WTC11 (cell line): ENCODE measurements around the gene C8B. TPM values are rescaled to one million over a fixed set of nuclear protein-coding genes. Genes with fewer than 3 reads are reported as not detected.

Experiments
- ATAC-seq: fragments of 200-7000 bp; cut with Tn5 transposase; 2 replicates; pipeline ENCODE4 v1.10.0; 2021; ENCODE audit warnings: mild to moderate bottlenecking, moderate library complexity
- CTCF ChIA-PET: fragments of 300-600 bp; sonication (Branson Sonifier 250); formaldehyde crosslinking; loops from one replicate; lab custom pipeline; 2021; ENCODE audit warnings: antibody characterized with exemption; lab: Charles Lee
- POLR2A ChIA-PET: fragments of 350-600 bp; sonication (Branson Sonifier 250); formaldehyde crosslinking; loops from one replicate; lab custom pipeline; 2021; ENCODE audit warnings: antibody characterized with exemption; lab: Charles Lee
- DNase-seq: peaks from one replicate; pipeline ENCODE4 v3.0.0; 2021; ENCODE audit warnings: low spot score
- H3K27ac Mint-ChIP-seq: 2 replicates; pipeline ENCODE4 v1.8.0; 2021; ENCODE audit warnings: mixed read lengths
- H3K27me3 Mint-ChIP-seq: 2 replicates; pipeline ENCODE4 v1.8.0; 2021; ENCODE audit warnings: low read depth, mild to moderate bottlenecking, moderate library complexity, mixed read lengths
- H3K36me3 Mint-ChIP-seq: 2 replicates; pipeline ENCODE4 v1.8.0; 2021; ENCODE audit warnings: mixed read lengths
- H3K4me1 Mint-ChIP-seq: 2 replicates; pipeline ENCODE4 v1.8.0; 2022; ENCODE audit warnings: mixed read lengths
- H3K4me3 Mint-ChIP-seq: 2 replicates; pipeline ENCODE4 v1.8.0; 2021; ENCODE audit warnings: mild to moderate bottlenecking, moderate library complexity, mixed read lengths
- H3K9me3 Mint-ChIP-seq: 2 replicates; pipeline ENCODE4 v1.8.0; 2021; ENCODE audit warnings: mixed read lengths
- AFF4 ChIP-seq: sonication (generic); formaldehyde crosslinking; IDR thresholded peaks from 2 replicates; pipeline ENCODE4 v1.8.1; 2023; ENCODE audit warnings: mild to moderate bottlenecking, missing genetic modification reagents, borderline replicate concordance
- E2F5 ChIP-seq: sonication (generic); formaldehyde crosslinking; IDR thresholded peaks from 2 replicates; pipeline ENCODE4 v1.8.1; 2022; ENCODE audit warnings: mild to moderate bottlenecking, moderate library complexity, missing genetic modification reagents
- EMX1 ChIP-seq: fragments of 250-450 bp; sonication (Bioruptor Pico); IDR thresholded peaks from 2 replicates; pipeline ENCODE4 v1.8.0; 2021; ENCODE audit warnings: mild to moderate bottlenecking
- ESRRA ChIP-seq: sonication (generic); formaldehyde crosslinking; IDR thresholded peaks from 2 replicates; pipeline ENCODE4 v1.8.1; 2022; ENCODE audit warnings: mild to moderate bottlenecking, missing genetic modification reagents, borderline replicate concordance
- ETV6 ChIP-seq: sonication (generic); formaldehyde crosslinking; IDR thresholded peaks from 2 replicates; pipeline ENCODE4 v1.8.1; 2022; ENCODE audit warnings: mild to moderate bottlenecking, missing genetic modification reagents
- FOXJ3 ChIP-seq: sonication (generic); formaldehyde crosslinking; IDR thresholded peaks from 2 replicates; pipeline ENCODE4 v1.9.0; 2021; ENCODE audit warnings: missing genetic modification reagents, mild to moderate bottlenecking, borderline replicate concordance
- FOXK1 ChIP-seq: sonication (generic); formaldehyde crosslinking; IDR thresholded peaks from 2 replicates; pipeline ENCODE4 v1.8.0; 2022; ENCODE audit warnings: mild to moderate bottlenecking, moderate library complexity, missing genetic modification reagents
- GTF2I ChIP-seq: fragments of 250-450 bp; sonication (Bioruptor Pico); conservative IDR thresholded peaks from 2 replicates; pipeline ENCODE4 v1.4.0; 2021; ENCODE audit warnings: mild to moderate bottlenecking
- HMGA2 ChIP-seq: fragments of 250-450 bp; sonication (Bioruptor Pico); IDR thresholded peaks from 2 replicates; pipeline ENCODE4 v1.4.0; 2021; ENCODE audit warnings: mild to moderate bottlenecking, moderate library complexity
- KAT7 ChIP-seq: sonication (generic); formaldehyde crosslinking; IDR thresholded peaks from 2 replicates; pipeline ENCODE4 v1.8.1; 2023; ENCODE audit warnings: missing genetic modification reagents, mild to moderate bottlenecking, borderline replicate concordance
- MXD4 ChIP-seq: fragments of 250-450 bp; sonication (Bioruptor Pico); IDR thresholded peaks from 2 replicates; pipeline ENCODE4 v1.8.0; 2021; ENCODE audit warnings: mild to moderate bottlenecking, moderate library complexity, borderline replicate concordance
- MYBL2 ChIP-seq: sonication (generic); formaldehyde crosslinking; IDR thresholded peaks from 2 replicates; pipeline ENCODE4 v1.8.1; 2023; ENCODE audit warnings: mild to moderate bottlenecking, moderate library complexity, missing genetic modification reagents
- NFYB ChIP-seq: sonication (generic); formaldehyde crosslinking; conservative IDR thresholded peaks from 2 replicates; pipeline ENCODE4 v1.8.0; 2022; ENCODE audit warnings: low read depth, missing genetic modification reagents
- OVOL2 ChIP-seq: fragments of 250-450 bp; sonication (Bioruptor Pico); IDR thresholded peaks from 2 replicates; pipeline ENCODE4 v1.9.0; 2021; ENCODE audit warnings: mild to moderate bottlenecking, borderline replicate concordance
- PRDM15 ChIP-seq: sonication (generic); formaldehyde crosslinking; IDR thresholded peaks from 2 replicates; pipeline ENCODE4 v1.8.0; 2022; ENCODE audit warnings: missing genetic modification reagents
- PREB ChIP-seq: sonication (generic); formaldehyde crosslinking; IDR thresholded peaks from 2 replicates; pipeline ENCODE4 v1.8.1; 2022; ENCODE audit warnings: mild to moderate bottlenecking, missing genetic modification reagents, moderate library complexity, borderline replicate concordance
- PRRX2 ChIP-seq: fragments of 250-450 bp; sonication (Bioruptor Pico); IDR thresholded peaks from 2 replicates; pipeline ENCODE4 v1.8.0; 2021; ENCODE audit warnings: mild to moderate bottlenecking
- RELA ChIP-seq: sonication (generic); formaldehyde crosslinking; IDR thresholded peaks from 2 replicates; pipeline ENCODE4 v1.8.1; 2022; ENCODE audit warnings: missing genetic modification reagents, mild to moderate bottlenecking, borderline replicate concordance
- ZNF138 ChIP-seq: sonication (generic); formaldehyde crosslinking; conservative IDR thresholded peaks from 2 replicates; pipeline ENCODE4 v1.8.1; 2022; ENCODE audit warnings: mild to moderate bottlenecking, moderate library complexity, missing genetic modification reagents
- ZNF396 ChIP-seq: fragments of 250-450 bp; sonication (Bioruptor Pico); IDR thresholded peaks from 2 replicates; pipeline ENCODE4 v1.8.0; 2021; ENCODE audit warnings: mild to moderate bottlenecking, moderate library complexity, borderline replicate concordance
- total RNA-seq: library from RNA; stranded (reverse); gene quantifications from 3 replicates; pipeline ENCODE4 v1.2.3, GENCODE V29; 2021

Gene C8B
- total RNA-seq, 1 experiment from 2014 or later: 0.46 TPM

GRCh38 chr1:56933161-56933560 is 32.7 kb downstream of the C8B start (continued):
- no peak for TF ChIP-seq PRRX2 (CRISPR knock-in tag)
- TF ChIP-seq MXD4 (CRISPR knock-in tag): no peak

- no peak for TF ChIP-seq ESRRA
- no peak for TF ChIP-seq PREB (CRISPR knock-in tag)
- TF ChIP-seq PRRX2 (CRISPR knock-in tag): no peak
- TF ChIP-seq ZNF138: no peak
- no peak for TF ChIP-seq RELA (CRISPR knock-in tag)
- no peak for TF ChIP-seq HMGA2 (CRISPR knock-in tag)
- TF ChIP-seq MYBL2 (CRISPR knock-in tag): no peak
- no peak for TF ChIP-seq FOXJ3 (CRISPR knock-in tag)
- no peak for TF ChIP-seq NFYB (CRISPR knock-in tag)
- TF ChIP-seq ZNF396: no peak
- no peak for TF ChIP-seq FOXK1 (CRISPR knock-in tag)
- no peak for TF ChIP-seq GTF2I
- no peak for DNase-seq
- peaks cover 62% of the 10 kb centered on the region for H3K27me3 Mint-ChIP-seq
- no peak overlapping the region for H3K4me3 Mint-ChIP-seq
- peaks cover 8% of the 10 kb centered on the region for H3K9me3 Mint-ChIP-seq
- H3K36me3 Mint-ChIP-seq: no peaks in the 10 kb centered on the region
- no peak overlapping the region for H3K27ac Mint-ChIP-seq
- no peak for ATAC-seq
- H3K4me1 Mint-ChIP-seq: peaks cover 24% of the 10 kb centered on the region
- POLR2A ChIA-PET: no interaction called here
- CTCF ChIA-PET: interaction anchor here (1.2 kb wide), 1 partner anchor 37 kb away, joined by 3 read pairs; no protein-coding TSS in a partner anchor
Observed at GRCh38 chr1:56931686-56932085, 34.1 kb downstream of the C8B start.

- ChIA-PET CTCF (interaction anchor here (1.2 kb wide), 1 partner anchor 37 kb away, joined by 3 read pairs; no protein-coding TSS in a partner anchor), POLR2A (no interaction called here)
- Mint-ChIP-seq H3K27ac (no peak overlapping the region), H3K4me3 (no peak overlapping the region), H3K4me1 (peaks cover 24% of the 10 kb centered on the region), H3K36me3 (no peaks in the 10 kb centered on the region), H3K27me3 (peaks cover 57% of the 10 kb centered on the region), H3K9me3 (peaks cover 8% of the 10 kb centered on the region)
- TF ChIP-seq PRRX2 (CRISPR knock-in tag): no peak
- no peak for TF ChIP-seq OVOL2 (CRISPR knock-in tag)
- no peak for DNase-seq
- ATAC-seq: no peak
Observed at GRCh38 chr1:56931211-56931610, 34.6 kb downstream of the C8B start.

- POLR2A ChIA-PET: no interaction called here
- Mint-ChIP-seq H3K4me1 (peaks cover 24% of the 10 kb centered on the region), H3K9me3 (peaks cover 8% of the 10 kb centered on the region), H3K27me3 (peaks cover 40% of the 10 kb centered on the region), H3K27ac (no peak overlapping the region), H3K4me3 (no peak overlapping the region), H3K36me3 (no peaks in the 10 kb centered on the region)
- DNase-seq (no peak), ATAC-seq (no peak)
- CTCF ChIA-PET: no interaction called here
- TF ChIP-seq PRDM15 (CRISPR knock-in tag) (no peak), AFF4 (CRISPR knock-in tag) (no peak), KAT7 (CRISPR knock-in tag) (no peak), EMX1 (no peak), ETV6 (CRISPR knock-in tag) (no peak), PREB (CRISPR knock-in tag) (no peak), E2F5 (no peak), ZNF138 (no peak)
Observed at GRCh38 chr1:56929492-56929891, 36.3 kb downstream of the C8B start.
